Stimulated activated naive CD8-positive, alpha-beta T cell treated with anti-CD3 and anti-CD28 coated beads, Interleukin-15, Interleukin-2, amounts not matched to agents 100 ng/mL and 50 ng/mL, for 24 hours (primary cell): ENCODE data around the gene DNMT3B.
A peak's percentile ranks its signal among the peaks of the same experiment; 100 is the strongest.
"Not testable (repeated sequence)": the region's sequence is repeated elsewhere in the genome, so short reads cannot be mapped to it uniquely, and the experiment has no call there.

Experiments used
- H3K27ac Mint-ChIP-seq: one replicate; pipeline ENCODE4 v1.8.0; 2021; ENCODE audit warnings: mild to moderate bottlenecking, mixed read lengths
- H3K27me3 Mint-ChIP-seq: one replicate; pipeline ENCODE4 v1.8.0; 2021; ENCODE audit warnings: mixed read lengths
- H3K36me3 Mint-ChIP-seq: one replicate; pipeline ENCODE4 v1.8.0; 2021; ENCODE audit warnings: low read depth, mixed read lengths
- H3K4me1 Mint-ChIP-seq: one replicate; pipeline ENCODE4 v1.8.0; 2021; ENCODE audit warnings: low read depth, mixed read lengths
- H3K4me3 Mint-ChIP-seq: one replicate; pipeline ENCODE4 v1.8.0; 2021; ENCODE audit warnings: mild to moderate bottlenecking, mixed read lengths
- H3K9me3 Mint-ChIP-seq: one replicate; pipeline ENCODE4 v1.8.0; 2021; ENCODE audit warnings: mixed read lengths

DNMT3B gene

GRCh38 chr20:32761831-32762753 lies at the start of gene DNMT3B:
DNMT3B (plus strand) TSS chr20:32762385; CDS start chr20:32780324, 17,939 bp downstream.
- Mint-ChIP-seq H3K9me3 (no peaks in the 10 kb centered on the region), H3K27ac (peak within 1 kb of the TSS; percentile 84), H3K4me3 (peak within 1 kb of the TSS; percentile 77), H3K4me1 (peaks cover 7% of the 10 kb centered on the region), H3K36me3 (no peaks in the 10 kb centered on the region), H3K27me3 (peaks cover 7% of the 10 kb centered on the region)

- Mint-ChIP-seq H3K36me3 (peaks cover 23% of the 10 kb centered on the region), H3K27ac (no peak overlapping the region), H3K9me3 (no peaks in the 10 kb centered on the region), H3K4me3 (no peak overlapping the region), H3K4me1 (no peaks in the 10 kb centered on the region), H3K27me3 (no peaks in the 10 kb centered on the region)
These were observed 43.3 kb upstream of the DNMT3B start for GRCh38 chr20:32718749-32719348.

- Mint-ChIP-seq H3K4me3 (no peak overlapping the region), H3K36me3 (peaks cover 23% of the 10 kb centered on the region), H3K27ac (no peak overlapping the region), H3K9me3 (no peaks in the 10 kb centered on the region), H3K27me3 (no peaks in the 10 kb centered on the region), H3K4me1 (peaks cover 12% of the 10 kb centered on the region)
These were observed 34.5 kb upstream of the DNMT3B start for GRCh38 chr20:32727683-32728082.

GRCh38 chr20:32728435-32728834 lies 33.8 kb upstream of the DNMT3B start:
- not testable (repeated sequence) for H3K27ac Mint-ChIP-seq, H3K9me3 Mint-ChIP-seq, H3K4me3 Mint-ChIP-seq, H3K27me3 Mint-ChIP-seq
- H3K36me3 Mint-ChIP-seq = peaks cover 23% of the 10 kb centered on the region
- peaks cover 12% of the 10 kb centered on the region for H3K4me1 Mint-ChIP-seq

GRCh38 chr20:32729334-32729733 lies 32.9 kb upstream of the DNMT3B start:
- not testable (repeated sequence) for H3K4me3 Mint-ChIP-seq, H3K27ac Mint-ChIP-seq, H3K9me3 Mint-ChIP-seq, H3K27me3 Mint-ChIP-seq
- Mint-ChIP-seq H3K4me1 (peaks cover 12% of the 10 kb centered on the region), H3K36me3 (peaks cover 23% of the 10 kb centered on the region)

GRCh38 chr20:32731882-32732266 lies 30.3 kb upstream of the DNMT3B start:
- Mint-ChIP-seq H3K9me3 (no peaks in the 10 kb centered on the region), H3K4me3 (no peak overlapping the region), H3K4me1 (peaks cover 24% of the 10 kb centered on the region), H3K27me3 (no peaks in the 10 kb centered on the region), H3K36me3 (peaks cover 12% of the 10 kb centered on the region), H3K27ac (no peak overlapping the region)

GRCh38 chr20:32737371-32738223 lies 24.6 kb upstream of the DNMT3B start:
- H3K27me3 Mint-ChIP-seq = no peaks in the 10 kb centered on the region
- H3K9me3 Mint-ChIP-seq = no peaks in the 10 kb centered on the region
- H3K27ac Mint-ChIP-seq = peak overlapping the region; percentile 84
- H3K4me1 Mint-ChIP-seq = peaks cover 56% of the 10 kb centered on the region
- H3K36me3 Mint-ChIP-seq = no peaks in the 10 kb centered on the region
- peak overlapping the region; percentile 43 for H3K4me3 Mint-ChIP-seq

GRCh38 chr20:32741151-32741550 lies 21.0 kb upstream of the DNMT3B start:
- no peaks in the 10 kb centered on the region for H3K36me3 Mint-ChIP-seq
- no peaks in the 10 kb centered on the region for H3K9me3 Mint-ChIP-seq
- H3K27me3 Mint-ChIP-seq = no peaks in the 10 kb centered on the region
- H3K4me1 Mint-ChIP-seq = peaks cover 70% of the 10 kb centered on the region
- peak overlapping the region; percentile 33 for H3K27ac Mint-ChIP-seq
- no peak overlapping the region for H3K4me3 Mint-ChIP-seq

- H3K36me3 Mint-ChIP-seq = no peaks in the 10 kb centered on the region
- H3K4me1 Mint-ChIP-seq = peaks cover 59% of the 10 kb centered on the region
- peak overlapping the region; percentile 86 for H3K4me3 Mint-ChIP-seq
- H3K27ac Mint-ChIP-seq = peak overlapping the region; percentile 97
- no peaks in the 10 kb centered on the region for H3K27me3 Mint-ChIP-seq
- H3K9me3 Mint-ChIP-seq = no peaks in the 10 kb centered on the region
These were observed 19.6 kb upstream of the DNMT3B start for GRCh38 chr20:32742322-32743236.

- Mint-ChIP-seq H3K36me3 (no peaks in the 10 kb centered on the region), H3K9me3 (no peaks in the 10 kb centered on the region), H3K27me3 (no peaks in the 10 kb centered on the region), H3K27ac (peak within 1 kb of the TSS; percentile 97), H3K4me3 (peak within 1 kb of the TSS; percentile 86), H3K4me1 (peaks cover 50% of the 10 kb centered on the region)
These were observed 18.7 kb upstream of the DNMT3B start, which contains the start of gene COMMD7 for GRCh38 chr20:32743237-32744112. COMMD7 (minus strand) TSS chr20:32743467; CDS start chr20:32743391, 76 bp downstream.

- no peaks in the 10 kb centered on the region for H3K9me3 Mint-ChIP-seq
These were observed 12.1 kb upstream of the DNMT3B start for GRCh38 chr20:32749914-32750637.

GRCh38 chr20:32751293-32751692 lies 10.9 kb upstream of the DNMT3B start:
- no peak overlapping the region for H3K4me3 Mint-ChIP-seq
- H3K27ac Mint-ChIP-seq = no peak overlapping the region
- no peaks in the 10 kb centered on the region for H3K27me3 Mint-ChIP-seq

More at GRCh38 chr20:32749914-32750637, 12.1 kb upstream of the DNMT3B start:
- Mint-ChIP-seq H3K4me1 (peaks cover 8% of the 10 kb centered on the region), H3K27ac (no peak overlapping the region), H3K36me3 (no peaks in the 10 kb centered on the region), H3K4me3 (no peak overlapping the region), H3K27me3 (no peaks in the 10 kb centered on the region)

More at GRCh38 chr20:32751293-32751692, 10.9 kb upstream of the DNMT3B start:
- Mint-ChIP-seq H3K4me1 (peaks cover 7% of the 10 kb centered on the region), H3K36me3 (no peaks in the 10 kb centered on the region), H3K9me3 (no peaks in the 10 kb centered on the region)
